ENCODE results near the gene CBLL2. TPM values are rescaled to one million over a fixed set of nuclear protein-coding genes. Genes with fewer than 3 reads are reported as not detected.
A peak's percentile ranks its signal among the peaks of the same experiment; 100 is the strongest.

CBLL2 gene
- total RNA-seq, 1 experiment from 2014 or later = not detected

DNA sequence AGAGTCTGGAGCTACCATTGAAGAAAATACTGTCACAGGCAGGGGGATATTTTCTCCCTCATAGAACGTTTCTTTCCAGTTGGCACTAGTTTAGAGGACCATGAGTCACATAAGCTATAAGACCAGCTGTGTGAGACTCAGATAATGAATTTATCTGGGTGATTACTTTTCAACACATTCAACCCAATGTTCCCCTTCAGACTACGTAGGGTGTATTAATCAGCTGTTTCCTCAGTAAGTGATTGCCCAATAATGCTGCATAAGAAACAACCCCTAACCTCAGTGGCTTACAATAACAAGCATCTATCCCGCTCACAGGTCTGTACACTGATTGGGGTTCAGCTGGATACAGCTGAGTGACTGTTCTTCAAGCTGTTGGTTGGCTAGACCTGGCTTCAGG is 38.1 kb downstream of the CBLL2 start:
- Histone ChIP-seq H3K9me3 (replicated peaks) (no peaks in the 10 kb centered on the region), H3K36me3 (no peaks in the 10 kb centered on the region), H3K27me3 (replicated peaks) (no peaks in the 10 kb centered on the region), H3K27ac (no peak overlapping the region), H3K4me1 (replicated peaks) (peaks cover 22% of the 10 kb centered on the region), H3K4me3 (no peak overlapping the region)
- DNase-seq (ENCODE audit: low read depth in 1 of 2, low spot score in 2 of 2) = no peak

DNA sequence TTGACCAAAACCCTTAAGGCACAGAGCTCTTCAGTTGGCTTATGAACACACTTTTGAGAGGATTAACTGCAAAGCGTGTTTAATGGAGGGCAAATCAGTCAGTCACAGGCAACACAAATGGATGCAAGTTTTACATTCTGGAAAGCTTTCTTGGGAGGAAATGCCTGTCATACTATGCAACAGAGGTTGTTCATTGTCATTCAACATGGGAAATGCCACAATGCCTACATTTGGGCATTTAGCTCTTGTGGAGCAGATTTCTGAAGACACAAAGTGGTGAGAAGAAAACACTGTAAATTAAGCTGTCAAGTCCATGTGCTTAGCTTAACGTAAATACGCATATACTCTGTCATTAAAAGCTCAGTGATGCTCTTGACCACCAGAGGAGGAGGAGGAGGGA is 41.1 kb downstream of the CBLL2 start:
- no peaks in the 10 kb centered on the region for H3K27me3 ChIP-seq (replicated peaks)
- H3K36me3 ChIP-seq = no peaks in the 10 kb centered on the region
- H3K4me3 ChIP-seq = no peak overlapping the region
- no peaks in the 10 kb centered on the region for H3K9me3 ChIP-seq (replicated peaks)
- DNase-seq (ENCODE audit: low read depth in 1 of 2, low spot score in 2 of 2) = peak in 1 of 2 experiments; percentile 29
- peak overlapping the region; percentile 75 for H3K27ac ChIP-seq
- H3K4me1 ChIP-seq (replicated peaks) = peaks cover 22% of the 10 kb centered on the region

DNA sequence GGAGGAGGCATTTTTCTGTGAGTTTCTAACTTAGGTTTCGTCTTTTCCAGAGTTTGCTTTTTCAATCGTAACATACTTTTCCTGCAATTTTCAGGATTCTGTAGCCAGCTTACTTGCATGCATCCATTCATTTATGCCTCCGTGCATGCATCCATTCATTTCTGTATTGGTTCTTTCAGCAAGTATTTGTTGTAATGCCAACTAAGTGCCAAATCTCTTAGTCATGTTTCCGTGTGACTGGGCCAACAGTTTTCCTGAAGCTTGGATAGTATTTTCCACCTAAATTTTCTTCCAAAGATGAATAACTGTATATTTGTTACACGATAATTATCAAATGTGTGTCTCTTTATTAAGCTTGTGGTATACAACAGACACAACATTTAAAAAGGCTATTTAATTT is 41.5 kb downstream of the CBLL2 start:
- Histone ChIP-seq H3K4me3 (no peak overlapping the region), H3K27me3 (replicated peaks) (no peaks in the 10 kb centered on the region), H3K4me1 (replicated peaks) (peaks cover 22% of the 10 kb centered on the region), H3K36me3 (no peaks in the 10 kb centered on the region), H3K27ac (peak overlapping the region; percentile 89), H3K9me3 (replicated peaks) (no peaks in the 10 kb centered on the region)
- peak; percentile 35 to 55 for DNase-seq (ENCODE audit: low read depth in 1 of 2, low spot score in 2 of 2)

DNA sequence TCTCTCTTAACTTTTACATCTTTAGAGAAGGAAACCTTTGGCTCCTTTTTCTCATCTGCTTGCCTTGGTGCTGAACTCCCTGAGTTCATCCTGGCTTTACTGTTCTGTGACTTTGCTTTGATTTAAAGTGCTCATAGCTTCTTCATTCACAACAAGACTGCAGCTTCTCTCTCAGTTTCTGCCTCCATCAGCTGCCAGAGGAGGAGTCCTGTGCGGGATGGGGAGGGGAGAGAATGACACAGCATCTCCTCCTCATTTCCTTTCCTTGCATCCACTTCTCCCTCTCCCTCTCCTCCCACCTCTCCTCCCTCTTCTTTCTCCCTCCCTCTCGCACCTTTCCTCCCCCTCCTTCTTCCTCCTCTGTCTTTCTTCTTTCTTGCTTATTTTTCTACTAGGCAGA is 42.0 kb downstream of the CBLL2 start:
- peak; percentile 54 to 68 for DNase-seq (ENCODE audit: low read depth in 1 of 2, low spot score in 2 of 2)
- H3K27me3 ChIP-seq (replicated peaks) = no peaks in the 10 kb centered on the region
- H3K9me3 ChIP-seq (replicated peaks) = no peaks in the 10 kb centered on the region
- peak overlapping the region; percentile 89 for H3K27ac ChIP-seq
- no peak overlapping the region for H3K4me3 ChIP-seq
- H3K36me3 ChIP-seq = no peaks in the 10 kb centered on the region
- peaks cover 22% of the 10 kb centered on the region for H3K4me1 ChIP-seq (replicated peaks)

DNA sequence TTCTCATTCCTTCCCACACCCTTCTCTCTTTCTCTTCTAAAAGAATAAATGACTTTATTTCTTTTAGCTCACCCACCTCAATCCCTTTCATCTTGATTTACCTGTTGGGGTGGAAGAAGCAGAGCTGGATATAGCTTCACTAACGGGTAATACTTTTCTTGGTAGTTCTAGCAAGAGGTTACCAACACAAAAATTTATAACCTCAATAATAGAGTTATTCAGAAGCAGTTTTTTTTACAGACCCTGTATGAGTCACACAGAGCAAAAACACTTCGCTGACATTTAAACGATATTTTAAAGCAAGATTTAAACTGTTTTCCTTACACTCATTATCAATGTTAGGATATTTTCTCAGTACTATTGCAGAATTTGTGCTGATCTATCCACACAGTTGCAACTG is 42.4 kb downstream of the CBLL2 start:
- no peak for DNase-seq (ENCODE audit: low read depth in 1 of 2, low spot score in 2 of 2)
- Histone ChIP-seq H3K4me1 (replicated peaks) (peaks cover 22% of the 10 kb centered on the region), H3K27me3 (replicated peaks) (no peaks in the 10 kb centered on the region), H3K9me3 (replicated peaks) (no peaks in the 10 kb centered on the region), H3K27ac (peak overlapping the region; percentile 89), H3K4me3 (no peak overlapping the region), H3K36me3 (no peaks in the 10 kb centered on the region)

DNA sequence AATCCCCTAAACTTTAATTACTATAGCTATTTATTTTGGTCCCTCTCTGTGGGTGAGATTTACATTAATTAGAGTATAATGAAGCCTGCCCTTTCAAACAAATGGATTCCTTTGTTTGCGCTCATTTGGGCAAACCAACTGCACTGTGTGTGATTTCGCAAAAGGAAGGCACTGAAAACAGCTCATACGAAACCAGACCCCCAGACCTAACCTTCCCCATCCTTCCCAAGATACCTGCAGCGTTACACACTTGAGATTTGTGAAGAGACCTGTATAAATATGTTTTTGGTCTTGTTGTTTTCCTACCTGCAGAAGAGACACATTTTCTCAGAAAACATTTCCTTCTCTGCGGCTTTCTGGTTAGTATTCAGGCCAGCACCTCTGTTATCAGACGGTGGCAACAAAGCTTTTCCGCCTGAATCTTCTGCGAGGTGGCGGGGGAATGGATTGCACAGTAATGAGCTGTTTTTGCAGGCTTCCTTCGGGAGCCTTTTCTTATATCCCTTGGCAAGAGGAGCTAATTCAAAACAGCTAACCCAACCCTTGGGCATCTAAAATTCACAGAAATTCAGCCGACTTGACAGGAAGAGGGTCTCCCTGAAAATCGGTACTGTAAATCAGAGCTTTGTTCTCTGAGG is 47.6 kb downstream of the CBLL2 start:
- Histone ChIP-seq H3K4me3 (no peak overlapping the region), H3K36me3 (no peaks in the 10 kb centered on the region), H3K27ac (no peak overlapping the region), H3K4me1 (replicated peaks) (peaks cover 29% of the 10 kb centered on the region), H3K27me3 (replicated peaks) (no peaks in the 10 kb centered on the region), H3K9me3 (replicated peaks) (no peaks in the 10 kb centered on the region)
- no peak for DNase-seq (ENCODE audit: low read depth in 1 of 2, low spot score in 2 of 2)

DNA sequence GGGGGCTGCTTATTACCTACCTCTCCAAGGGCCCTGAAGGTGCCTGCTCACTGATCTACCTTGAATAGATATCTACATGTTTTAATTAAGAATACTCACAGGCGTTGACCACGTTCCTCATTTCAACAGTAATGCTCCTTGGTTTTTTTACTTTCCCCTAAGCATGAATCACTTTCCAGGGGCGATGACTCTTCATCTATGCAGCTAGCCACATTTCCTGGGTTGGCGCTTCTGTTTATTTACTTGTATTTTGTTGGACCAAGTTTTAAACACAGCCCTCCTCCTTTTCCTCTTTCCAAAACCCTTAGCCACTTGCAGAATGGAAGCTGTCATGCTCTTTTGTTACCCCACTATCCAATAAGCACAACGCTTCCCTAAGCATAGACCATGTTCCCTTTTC is 50.8 kb downstream of the CBLL2 start:
- H3K27ac ChIP-seq = peak overlapping the region; percentile 82
- H3K36me3 ChIP-seq = no peaks in the 10 kb centered on the region

More for the DNA sequence above, 50.8 kb downstream of the CBLL2 start:
- H3K9me3 ChIP-seq (replicated peaks) = no peaks in the 10 kb centered on the region
- peak; percentile 60 to 74 for DNase-seq (ENCODE audit: low read depth in 1 of 2, low spot score in 2 of 2)
- no peak overlapping the region for H3K4me3 ChIP-seq
- H3K27me3 ChIP-seq (replicated peaks) = no peaks in the 10 kb centered on the region
- peaks cover 32% of the 10 kb centered on the region for H3K4me1 ChIP-seq (replicated peaks)

Other genes starting within 250 kb of the CBLL2 start
- gene PHEX, start 240.6 kb upstream of the CBLL2 start, total RNA-seq (2014; rRNA removed; shearing (Covaris generic)) = 0.16 TPM in 1 of 2 replicates, not detected in the other

Measured in SJSA1 (cell line).